H9 (cell line): ENCODE data around the gene KCNMA1. TPM values are rescaled to one million over a fixed set of nuclear protein-coding genes. Genes with fewer than 3 reads are reported as not detected.

Source experiments
- DNase-seq: peaks from one replicate; pipeline ENCODE4 v3.0.0-alpha.2; 2017
- H2AFZ ChIP-seq: one replicate; pipeline ENCODE4 v1.6.1; 2013; ENCODE audit warnings: mild to moderate bottlenecking, low read length, control low read depth, moderate library complexity
- H2AK5ac ChIP-seq: 2 replicates; pipeline ENCODE4 v1.6.1; 2013; ENCODE audit warnings: low read length, control low read depth, mixed read lengths; ENCODE audit not compliant: insufficient read length
- H2BK120ac ChIP-seq: one replicate; pipeline ENCODE4 v1.6.1; 2013; ENCODE audit warnings: low read depth, mild to moderate bottlenecking, low read length, control low read depth, inconsistent platforms; ENCODE audit not compliant: poor library complexity, severe bottlenecking
- H2BK12ac ChIP-seq: 2 replicates; pipeline ENCODE4 v1.6.1; 2013; ENCODE audit warnings: low read length, control low read depth, mixed read lengths, low read depth; ENCODE audit not compliant: insufficient read length
- H2BK15ac ChIP-seq: 2 replicates; pipeline ENCODE4 v1.6.1; 2013; ENCODE audit warnings: low read depth, low read length, control low read depth
- H2BK20ac ChIP-seq: one replicate; pipeline ENCODE4 v1.6.1; 2013; ENCODE audit warnings: low read depth, mild to moderate bottlenecking, low read length, control low read depth, inconsistent platforms; ENCODE audit not compliant: poor library complexity, severe bottlenecking
- H2BK5ac ChIP-seq: 2 replicates; pipeline ENCODE4 v1.6.1; 2013; ENCODE audit warnings: low read length, control low read depth, mixed read lengths; ENCODE audit not compliant: insufficient read length
- H3K14ac ChIP-seq: 2 replicates; pipeline ENCODE4 v1.6.1; 2013; ENCODE audit warnings: low read length, control low read depth; ENCODE audit not compliant: insufficient read depth
- H3K18ac ChIP-seq: 2 replicates; pipeline ENCODE4 v1.6.1; 2013; ENCODE audit warnings: low read depth, mild to moderate bottlenecking, mixed read lengths, low read length, control low read depth; ENCODE audit not compliant: insufficient read length
- H3K23ac ChIP-seq: 2 replicates; pipeline ENCODE4 v1.6.1; 2013; ENCODE audit warnings: low read length, control low read depth, mixed read lengths, low read depth; ENCODE audit not compliant: insufficient read length
- H3K23me2 ChIP-seq: 2 replicates; pipeline ENCODE4 v1.6.1; 2013; ENCODE audit warnings: low read depth, mild to moderate bottlenecking, mixed read lengths, low read length, control low read depth; ENCODE audit not compliant: insufficient read length, poor library complexity, severe bottlenecking
- H3K27ac ChIP-seq: 2 replicates; pipeline ENCODE4 v1.5.1; 2013; ENCODE audit warnings: low read length, control low read depth, mixed read lengths, low read depth; ENCODE audit not compliant: insufficient read length
- H3K27me3 ChIP-seq: 2 replicates; pipeline ENCODE4 v1.6.1; 2013; ENCODE audit warnings: low read length, control low read depth, inconsistent platforms; ENCODE audit not compliant: insufficient read depth
- H3K4ac ChIP-seq: 2 replicates; pipeline ENCODE4 v1.6.1; 2013; ENCODE audit warnings: low read depth, mild to moderate bottlenecking, control low read depth, inconsistent platforms, low read length, moderate library complexity
- H3K4me1 ChIP-seq: 2 replicates; pipeline ENCODE4 v1.6.1; 2013; ENCODE audit warnings: low read length, control low read depth, inconsistent platforms; ENCODE audit not compliant: insufficient read depth
- H3K4me2 ChIP-seq: 2 replicates; pipeline ENCODE4 v1.6.1; 2013; ENCODE audit warnings: low read length, control low read depth, mixed read lengths; ENCODE audit not compliant: insufficient read length, insufficient read depth
- H3K56ac ChIP-seq: 2 replicates; pipeline ENCODE4 v1.6.1; 2013; ENCODE audit warnings: low read depth, mild to moderate bottlenecking, mixed read lengths, low read length, control low read depth; ENCODE audit not compliant: insufficient read length
- H3K79me1 ChIP-seq: 2 replicates; pipeline ENCODE4 v1.6.1; 2013; ENCODE audit warnings: low read depth, mild to moderate bottlenecking, moderate library complexity, low read length, control low read depth, inconsistent platforms; ENCODE audit not compliant: insufficient read depth, poor library complexity, severe bottlenecking
- H3K79me2 ChIP-seq: 2 replicates; pipeline ENCODE4 v1.6.1; 2013; ENCODE audit warnings: low read length, control low read depth, inconsistent platforms; ENCODE audit not compliant: insufficient read depth
- H3K9ac ChIP-seq: 2 replicates; pipeline ENCODE4 v1.6.1; 2013; ENCODE audit warnings: low read length, control low read depth, mixed read lengths; ENCODE audit not compliant: insufficient read length; ENCODE audit errors: extremely low read depth
- H3K9me3 ChIP-seq: one replicate; pipeline ENCODE4 v1.6.1; 2013; ENCODE audit warnings: low read depth, low read length, inconsistent platforms; ENCODE audit not compliant: control insufficient read depth
- H3T11ph ChIP-seq: one replicate; pipeline ENCODE4 v1.6.1; 2013; ENCODE audit warnings: mild to moderate bottlenecking, low read length, control low read depth, inconsistent platforms
- H4K20me1 ChIP-seq: one replicate; pipeline ENCODE4 v1.6.1; 2013; ENCODE audit not compliant: control insufficient read depth, insufficient read length, insufficient read depth
- H4K5ac ChIP-seq: 2 replicates; pipeline ENCODE4 v1.6.1; 2013; ENCODE audit warnings: low read depth, mild to moderate bottlenecking, mixed read lengths, low read length, control low read depth; ENCODE audit not compliant: insufficient read length
- H4K8ac ChIP-seq: replicated peaks from 2 replicates; pipeline ENCODE4 v1.6.1; 2013; ENCODE audit warnings: low read length, control low read depth, mixed read lengths, low read depth; ENCODE audit not compliant: insufficient read length
- H4K91ac ChIP-seq: 2 replicates; pipeline ENCODE4 v1.6.1; 2013; ENCODE audit warnings: low read depth, mild to moderate bottlenecking, moderate library complexity, mixed read lengths, low read length, control low read depth; ENCODE audit not compliant: insufficient read length
- H3K27ac Mint-ChIP-seq, 3 experiments: 2 replicates in 2 of 3; 3 replicates in 1 of 3; pipeline ENCODE4 v1.8.0; 2020 to 2021; ENCODE audit warnings: mixed read lengths in 3 of 3, mild to moderate bottlenecking in 1 of 3, moderate library complexity in 1 of 3
- H3K27me3 Mint-ChIP-seq: 2 replicates; pipeline ENCODE4 v1.8.0; 2021; ENCODE audit warnings: low read depth, mild to moderate bottlenecking, moderate library complexity, mixed read lengths
- H3K36me3 Mint-ChIP-seq, 3 experiments: 2 replicates in 2 of 3; 3 replicates in 1 of 3; pipeline ENCODE4 v1.8.0; 2020 to 2021; ENCODE audit warnings: low read depth in 3 of 3, mixed read lengths in 3 of 3; ENCODE audit not compliant: insufficient read depth in 1 of 3
- H3K4me1 Mint-ChIP-seq, 2 experiments: 2 replicates each; pipeline ENCODE4 v1.8.0; 2020; ENCODE audit warnings: mixed read lengths in 2 of 2
- H3K4me3 Mint-ChIP-seq, 2 experiments: 2 replicates in 1 of 2; 3 replicates in 1 of 2; pipeline ENCODE4 v1.8.0; 2020 to 2021; ENCODE audit warnings: mild to moderate bottlenecking in 2 of 2, mixed read lengths in 2 of 2, moderate library complexity in 1 of 2
- H3K9me3 Mint-ChIP-seq, 2 experiments: 2 replicates in 1 of 2; 3 replicates in 1 of 2; pipeline ENCODE4 v1.8.0; 2020; ENCODE audit warnings: mild to moderate bottlenecking in 2 of 2, mixed read lengths in 2 of 2, moderate library complexity in 1 of 2
- CTCF ChIP-seq: fragments of 200-600 bp; sonication (generic); conservative IDR thresholded peaks from 3 replicates; pipeline ENCODE4 v1.8.0; 2021; ENCODE audit warnings: antibody characterized with exemption, mild to moderate bottlenecking
- WGBS: extraction: QIAGEN DNeasy Blood & Tissue Kit; methylation state at CpG from one replicate; pipeline ENCODE4 v1.1.7; 2013; ENCODE audit warnings: missing lambda C conversion rate, low lambda C conversion rate, mixed read lengths; ENCODE audit not compliant: insufficient read length; ENCODE audit errors: extremely low coverage; 5-methylcytosine and 5-hydroxymethylcytosine counted together
- total RNA-seq: library from RNA; stranded (reverse); gene quantifications from 2 replicates; pipeline ENCODE4 v1.2.1, GENCODE V29; 2021

KCNMA1 gene
- total RNA-seq, 1 experiment from 2014 or later = 2.0 TPM

DNA sequence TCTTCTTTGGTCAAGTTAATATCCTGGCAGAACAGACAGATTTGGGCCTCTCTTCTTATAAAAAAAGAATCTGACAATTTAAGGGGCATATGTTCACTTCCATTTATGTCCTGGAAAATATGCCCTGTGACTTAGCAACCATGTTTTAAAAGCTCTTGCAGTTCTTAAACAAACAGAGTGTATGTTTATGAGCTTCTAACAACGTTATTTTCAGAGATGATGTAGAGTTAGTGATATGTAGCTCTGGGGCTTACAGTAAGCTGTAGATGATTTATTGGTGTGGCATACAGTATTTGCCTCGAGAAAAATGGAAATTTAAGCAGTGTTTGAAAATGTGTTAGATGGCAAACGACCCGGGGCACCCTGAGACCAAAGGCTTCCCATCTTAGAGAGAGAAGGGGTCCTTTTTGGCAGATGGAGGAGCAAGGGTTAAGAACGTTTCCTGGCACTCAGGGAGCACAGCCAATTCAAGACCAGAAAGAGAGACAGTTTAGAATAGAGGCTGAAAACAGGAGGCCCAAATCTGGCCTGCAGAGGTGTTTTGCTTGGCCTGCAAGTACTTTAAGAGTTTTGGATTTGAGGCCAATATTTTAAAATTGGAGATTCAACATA, 397.5 kb downstream of the KCNMA1 start:
- no peaks in the 10 kb centered on the region; a peak in 2 of 5 replicates for H3K9me3 Mint-ChIP-seq
- no CpG with 5 or more reads among the region's 5 CpGs for WGBS
- H3K4ac ChIP-seq = no peak overlapping the region
- no peaks in the 10 kb centered on the region for H3K9me3 ChIP-seq
- no peak overlapping the region for H4K5ac ChIP-seq
- H2AFZ ChIP-seq = no peak overlapping the region
- TF ChIP-seq CTCF = no peak
- H3K23ac ChIP-seq = no peak overlapping the region
- H3K18ac ChIP-seq = no peak overlapping the region
- no peaks in the 10 kb centered on the region for H3K27me3 ChIP-seq
- H2BK12ac ChIP-seq = no peak overlapping the region
- H3K14ac ChIP-seq = no peak overlapping the region
- no peaks in the 10 kb centered on the region for H3K79me2 ChIP-seq
- no peak overlapping the region for H3K27ac Mint-ChIP-seq
- H2AK5ac ChIP-seq = no peak overlapping the region
- H2BK15ac ChIP-seq = no peak overlapping the region
- H4K8ac ChIP-seq = no peak overlapping the region
- no peak overlapping the region for H2BK120ac ChIP-seq
- no peaks in the 10 kb centered on the region for H3K23me2 ChIP-seq
- H3K4me3 Mint-ChIP-seq = no peak overlapping the region
- H3K4me1 ChIP-seq = no peaks in the 10 kb centered on the region
- no peak overlapping the region for H4K91ac ChIP-seq
- H3K27me3 Mint-ChIP-seq = no peaks in the 10 kb centered on the region; the same call in none of the 2 replicates
- no peak overlapping the region for H3T11ph ChIP-seq
- H3K79me1 ChIP-seq = no peaks in the 10 kb centered on the region
- H2BK20ac ChIP-seq = no peak overlapping the region
- no peak overlapping the region for H3K4me2 ChIP-seq
- peaks cover 0 to 5% of the 10 kb centered on the region in 2 experiments; a peak in 3 of 4 replicates for H3K4me1 Mint-ChIP-seq
- no peaks in the 10 kb centered on the region for H4K20me1 ChIP-seq
- H3K56ac ChIP-seq = no peak overlapping the region
- H3K9ac ChIP-seq = no peak overlapping the region
- H3K36me3 Mint-ChIP-seq = no peaks in the 10 kb centered on the region
- H3K27ac ChIP-seq = no peak overlapping the region
- no peak overlapping the region for H2BK5ac ChIP-seq
- no peak for DNase-seq
